ENCODE results near the gene LTB4R.

LTB4R gene

GRCh38 chr14:24298892-24299254 lies 12.4 kb upstream of the LTB4R start:
- Histone ChIP-seq H3K4me3 (ENCODE audit: low read depth, low read length) (peak overlapping the region; percentile 85), H2AFZ (peak overlapping the region; percentile 88), H3K27ac (peak overlapping the region; percentile 70), H3K27me3 (ENCODE audit: control insufficient read depth, insufficient read depth, low read length) (no peaks in the 10 kb centered on the region), H3K79me2 (peaks cover 8% of the 10 kb centered on the region), H3K9me3 (ENCODE audit: control insufficient read depth, low read length) (no peaks in the 10 kb centered on the region), H3K4me1 (peaks cover 8% of the 10 kb centered on the region), H3K4me2 (ENCODE audit: low read length) (peak overlapping the region; percentile 94), H3K36me3 (ENCODE audit: control insufficient read depth, insufficient read depth, low read length) (no peaks in the 10 kb centered on the region), H3K9ac (peak overlapping the region; percentile 41)
- no peak for TF ChIP-seq CTCF (IDR thresholded peaks at IDR 0.05)

GRCh38 chr14:24299255-24300191 lies 11.8 kb upstream of the LTB4R start, which contains the start of the genes DHRS1 and NOP9:
Gene DHRS1 (minus strand): TSS chr14:24299780. CDS start chr14:24299106, 674 bp downstream.
Gene NOP9 (plus strand): TSS chr14:24299850. CDS start chr14:24299955, 105 bp downstream.
- H2AFZ ChIP-seq, result peak within 1 kb of the TSS; percentile 88
- H3K27me3 ChIP-seq (ENCODE audit: control insufficient read depth, insufficient read depth, low read length), result no peaks in the 10 kb centered on the region
- TF ChIP-seq CTCF (IDR thresholded peaks at IDR 0.05), result no peak
- H3K9ac ChIP-seq, result peak within 1 kb of the TSS; percentile 41
- peak within 1 kb of the TSS; percentile 94 for H3K4me2 ChIP-seq (ENCODE audit: low read length)
- H3K9me3 ChIP-seq (ENCODE audit: control insufficient read depth, low read length), result no peaks in the 10 kb centered on the region
- peak within 1 kb of the TSS; percentile 70 for H3K27ac ChIP-seq
- H3K36me3 ChIP-seq (ENCODE audit: control insufficient read depth, insufficient read depth, low read length), result no peaks in the 10 kb centered on the region
- peaks cover 8% of the 10 kb centered on the region for H3K4me1 ChIP-seq
- H3K4me3 ChIP-seq (ENCODE audit: low read depth, low read length), result peak within 1 kb of the TSS; percentile 85
- H3K79me2 ChIP-seq, result peaks cover 8% of the 10 kb centered on the region

GRCh38 chr14:24300326-24300980 lies 10.8 kb upstream of the LTB4R start:
- Histone ChIP-seq H2AFZ (peak overlapping the region; percentile 88), H3K4me1 (peaks cover 8% of the 10 kb centered on the region), H3K4me3 (ENCODE audit: low read depth, low read length) (peak overlapping the region; percentile 85), H3K79me2 (peaks cover 8% of the 10 kb centered on the region), H3K36me3 (ENCODE audit: control insufficient read depth, insufficient read depth, low read length) (no peaks in the 10 kb centered on the region), H3K9me3 (ENCODE audit: control insufficient read depth, low read length) (no peaks in the 10 kb centered on the region), H3K27me3 (ENCODE audit: control insufficient read depth, insufficient read depth, low read length) (no peaks in the 10 kb centered on the region), H3K4me2 (ENCODE audit: low read length) (peak overlapping the region; percentile 94), H3K27ac (no peak overlapping the region), H3K9ac (no peak overlapping the region)
- TF ChIP-seq CTCF (IDR thresholded peaks at IDR 0.05), result no peak

- Histone ChIP-seq H3K36me3 (ENCODE audit: control insufficient read depth, insufficient read depth, low read length) (no peaks in the 10 kb centered on the region), H3K4me1 (peaks cover 6% of the 10 kb centered on the region), H3K4me2 (ENCODE audit: low read length) (no peak overlapping the region), H3K9me3 (ENCODE audit: control insufficient read depth, low read length) (no peaks in the 10 kb centered on the region), H2AFZ (no peak overlapping the region), H3K79me2 (peaks cover 1% of the 10 kb centered on the region), H3K27me3 (ENCODE audit: control insufficient read depth, insufficient read depth, low read length) (no peaks in the 10 kb centered on the region), H3K9ac (no peak overlapping the region), H3K27ac (no peak overlapping the region), H3K4me3 (ENCODE audit: low read depth, low read length) (no peak overlapping the region)
- no peak for TF ChIP-seq CTCF (IDR thresholded peaks at IDR 0.05)
Measured at GRCh38 chr14:24304019-24304387, 7.3 kb upstream of the LTB4R start.

Measured in parathyroid adenoma (tissue), 2 donors.